GM19452 (cell line): ENCODE results near the gene NUDT21.
A peak's percentile ranks its signal among the peaks of the same experiment; 100 is the strongest.
"Not testable (repeated sequence)": the region's sequence is repeated elsewhere in the genome, so short reads cannot be mapped to it uniquely, and the experiment has no call there.

ENCODE experiments used
- ATAC-seq: cut with Tn5 transposase; IDR thresholded peaks from one replicate; pipeline ENCODE4 v1.9.1; 2021; ENCODE audit not compliant: unreplicated experiment

The NUDT21 gene

GRCh38 chr16:56450986-56451752, at the start of gene NUDT21, which contains the start of gene OGFOD1:
Gene NUDT21 (minus strand): TSS chr16:56451332. CDS start chr16:56451202, 130 bp downstream.
Gene OGFOD1 (plus strand): TSS chr16:56451554. CDS start chr16:56451613, 59 bp downstream.
- peak; percentile 95 for ATAC-seq

GRCh38 chr16:56493815-56494214, 42.7 kb upstream of the NUDT21 start:
- ATAC-seq: no peak

- no peak for ATAC-seq
These were observed 42.0 kb upstream of the NUDT21 start for GRCh38 chr16:56493126-56493525.

- no peak for ATAC-seq
These were observed 40.6 kb upstream of the NUDT21 start for GRCh38 chr16:56491657-56492261.

- not testable (repeated sequence) for ATAC-seq
These were observed 37.7 kb upstream of the NUDT21 start for GRCh38 chr16:56488868-56489267.

- ATAC-seq: no peak
These were observed 36.9 kb upstream of the NUDT21 start for GRCh38 chr16:56488035-56488434.

GRCh38 chr16:56483394-56483793, 32.3 kb upstream of the NUDT21 start:
- no peak for ATAC-seq

- ATAC-seq: no peak
These were observed 31.6 kb upstream of the NUDT21 start for GRCh38 chr16:56482683-56483236.

- no peak for ATAC-seq
These were observed 30.5 kb upstream of the NUDT21 start for GRCh38 chr16:56481468-56482122.

- no peak for ATAC-seq
These were observed 29.8 kb upstream of the NUDT21 start for GRCh38 chr16:56480776-56481467.

GRCh38 chr16:56479469-56479868, 28.3 kb upstream of the NUDT21 start:
- no peak for ATAC-seq

GRCh38 chr16:56478281-56479049, 27.3 kb upstream of the NUDT21 start:
- no peak for ATAC-seq

- no peak for ATAC-seq
These were observed 26.2 kb upstream of the NUDT21 start for GRCh38 chr16:56477096-56477878.

GRCh38 chr16:56475201-56475600, 24.1 kb upstream of the NUDT21 start:
- no peak for ATAC-seq

- no peak for ATAC-seq
These were observed 19.5 kb upstream of the NUDT21 start for GRCh38 chr16:56470666-56471065.

- ATAC-seq: no peak
These were observed 19.1 kb upstream of the NUDT21 start for GRCh38 chr16:56470232-56470631.

GRCh38 chr16:56469748-56470147, 18.6 kb upstream of the NUDT21 start:
- no peak for ATAC-seq

- no peak for ATAC-seq
These were observed 17.7 kb upstream of the NUDT21 start for GRCh38 chr16:56468800-56469199.

GRCh38 chr16:56466344-56466743, 15.2 kb upstream of the NUDT21 start:
- ATAC-seq: no peak
